Measurements from ENCODE around the gene SENP6. TPM values are rescaled to one million over a fixed set of nuclear protein-coding genes. Genes with fewer than 3 reads are reported as not detected.
"Not testable (repeated sequence)": the region's sequence is repeated elsewhere in the genome, so short reads cannot be mapped to it uniquely, and the experiment has no call there.

The SENP6 gene
- polyA plus RNA-seq, 3 donors, result 22.3 to 43.9 (median 31.9) TPM

DNA sequence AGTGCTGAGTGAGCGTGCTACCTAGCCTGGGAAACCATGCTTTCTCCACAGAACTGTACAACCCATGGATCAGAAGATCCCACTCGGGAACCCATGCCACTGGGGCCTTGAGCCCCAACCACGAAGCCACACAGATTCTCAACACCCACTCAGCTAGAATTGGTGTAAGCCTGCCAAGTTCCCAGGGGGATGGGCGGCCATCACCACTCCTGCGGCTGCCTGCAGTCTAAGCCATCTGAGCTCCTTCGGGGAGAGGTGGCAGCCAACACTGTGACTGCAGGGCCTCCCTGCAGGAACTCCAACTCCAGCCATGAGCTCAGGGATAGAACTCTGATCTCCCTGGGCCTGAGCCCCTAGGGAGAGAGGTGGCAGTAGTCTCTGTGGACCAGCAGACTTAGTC, 33.6 kb upstream of the SENP6 start:
- peaks cover 0 to 2% of the 10 kb centered on the region in 2 donors for H3K27me3 ChIP-seq (ENCODE audit: control insufficient read depth in 2 of 2, insufficient read depth in 2 of 2, low read length in 2 of 2)
- no peak overlapping the region for H3K27ac ChIP-seq (ENCODE audit: low read depth in 1 of 2, low read length in 2 of 2)
- H3K36me3 Mint-ChIP-seq, result no peaks in the 10 kb centered on the region
- intact Hi-C loops (cut with micrococcal nuclease), result no loop called here
- no peak overlapping the region for H3K27ac Mint-ChIP-seq
- peaks cover 18 to 42% (median 31%) of the 10 kb centered on the region in 7 donors for H3K9me3 Mint-ChIP-seq
- H3K4me2 ChIP-seq (replicated peaks; ENCODE audit: extremely low read depth, low read length, poor library complexity, severe bottlenecking), result no peak overlapping the region
- no peaks in the 10 kb centered on the region for H4K20me1 ChIP-seq (ENCODE audit: insufficient read depth, low read length)
- H3K79me2 ChIP-seq (ENCODE audit: insufficient read depth, low read length), result no peaks in the 10 kb centered on the region
- no peak overlapping the region for H3K4me3 ChIP-seq (replicated peaks in 1 of 3; ENCODE audit: low read depth in 2 of 3, low read length in 3 of 3)
- H3K4me1 ChIP-seq (ENCODE audit: control insufficient read depth in 1 of 2, insufficient read depth in 2 of 2, low read length in 2 of 2), result no peaks in the 10 kb centered on the region
- H3K4me3 Mint-ChIP-seq, result no peak overlapping the region
- H3K9me3 ChIP-seq (replicated peaks in 1 of 2; ENCODE audit: control insufficient read depth in 1 of 2, insufficient read depth in 1 of 2, low read length in 2 of 2), result peaks cover 17 to 23% of the 10 kb centered on the region in 2 donors
- no peak for DNase-seq
- no peaks in the 10 kb centered on the region for H3K4me1 Mint-ChIP-seq
- H3K9ac ChIP-seq (ENCODE audit: insufficient read depth, low read length, poor library complexity, severe bottlenecking), result no peak overlapping the region
- no peaks in the 10 kb centered on the region for H3K36me3 ChIP-seq (replicated peaks in 1 of 2; ENCODE audit: control insufficient read depth in 1 of 2, insufficient read depth in 2 of 2, low read length in 2 of 2)
- H3K27me3 Mint-ChIP-seq (ENCODE audit: low read depth in 3 of 3), result peaks cover 4 to 12% (median 6%) of the 10 kb centered on the region in 3 donors
- TF ChIP-seq, protein P1, sequence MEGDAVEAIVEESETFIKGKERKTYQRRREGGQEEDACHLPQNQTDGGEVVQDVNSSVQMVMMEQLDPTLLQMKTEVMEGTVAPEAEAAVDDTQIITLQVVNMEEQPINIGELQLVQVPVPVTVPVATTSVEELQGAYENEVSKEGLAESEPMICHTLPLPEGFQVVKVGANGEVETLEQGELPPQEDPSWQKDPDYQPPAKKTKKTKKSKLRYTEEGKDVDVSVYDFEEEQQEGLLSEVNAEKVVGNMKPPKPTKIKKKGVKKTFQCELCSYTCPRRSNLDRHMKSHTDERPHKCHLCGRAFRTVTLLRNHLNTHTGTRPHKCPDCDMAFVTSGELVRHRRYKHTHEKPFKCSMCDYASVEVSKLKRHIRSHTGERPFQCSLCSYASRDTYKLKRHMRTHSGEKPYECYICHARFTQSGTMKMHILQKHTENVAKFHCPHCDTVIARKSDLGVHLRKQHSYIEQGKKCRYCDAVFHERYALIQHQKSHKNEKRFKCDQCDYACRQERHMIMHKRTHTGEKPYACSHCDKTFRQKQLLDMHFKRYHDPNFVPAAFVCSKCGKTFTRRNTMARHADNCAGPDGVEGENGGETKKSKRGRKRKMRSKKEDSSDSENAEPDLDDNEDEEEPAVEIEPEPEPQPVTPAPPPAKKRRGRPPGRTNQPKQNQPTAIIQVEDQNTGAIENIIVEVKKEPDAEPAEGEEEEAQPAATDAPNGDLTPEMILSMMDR (IDR thresholded peaks at IDR 0.05), result no peak
- H2AFZ ChIP-seq (ENCODE audit: insufficient read depth, low read depth, low read length, poor library complexity, severe bottlenecking), result no peak overlapping the region
- WGBS (ENCODE audit: insufficient coverage), result 94% methylated on average over 6 of the region's 6 CpGs

- Mint-ChIP-seq H3K27ac (no peak overlapping the region), H3K27me3 (ENCODE audit: low read depth in 3 of 3) (peaks cover 2 to 12% (median 6%) of the 10 kb centered on the region in 3 donors), H3K4me1 (no peaks in the 10 kb centered on the region), H3K36me3 (no peaks in the 10 kb centered on the region), H3K4me3 (no peak overlapping the region), H3K9me3 (peaks cover 18 to 42% (median 31%) of the 10 kb centered on the region in 7 donors)
- 100% methylated on average over 1 of the region's 3 CpGs for WGBS (ENCODE audit: insufficient coverage)
- Histone ChIP-seq H3K36me3 (replicated peaks in 1 of 2; ENCODE audit: control insufficient read depth in 1 of 2, insufficient read depth in 2 of 2, low read length in 2 of 2) (no peaks in the 10 kb centered on the region), H3K4me1 (ENCODE audit: control insufficient read depth in 1 of 2, insufficient read depth in 2 of 2, low read length in 2 of 2) (no peaks in the 10 kb centered on the region), H3K4me2 (replicated peaks; ENCODE audit: extremely low read depth, low read length, poor library complexity, severe bottlenecking) (no peak overlapping the region), H3K9me3 (replicated peaks in 1 of 2; ENCODE audit: control insufficient read depth in 1 of 2, insufficient read depth in 1 of 2, low read length in 2 of 2) (peaks cover 17 to 23% of the 10 kb centered on the region in 2 donors), H3K79me2 (ENCODE audit: insufficient read depth, low read length) (no peaks in the 10 kb centered on the region), H3K9ac (ENCODE audit: insufficient read depth, low read length, poor library complexity, severe bottlenecking) (no peak overlapping the region), H2AFZ (ENCODE audit: insufficient read depth, low read depth, low read length, poor library complexity, severe bottlenecking) (no peak overlapping the region), H4K20me1 (ENCODE audit: insufficient read depth, low read length) (no peaks in the 10 kb centered on the region), H3K4me3 (replicated peaks in 1 of 3; ENCODE audit: low read depth in 2 of 3, low read length in 3 of 3) (no peak overlapping the region), H3K27me3 (ENCODE audit: control insufficient read depth in 2 of 2, insufficient read depth in 2 of 2, low read length in 2 of 2) (peaks cover 0 to 2% of the 10 kb centered on the region in 2 donors), H3K27ac (ENCODE audit: low read depth in 1 of 2, low read length in 2 of 2) (no peak overlapping the region)
- TF ChIP-seq, protein P1 (IDR thresholded peaks at IDR 0.05), result no peak
- intact Hi-C loops (cut with micrococcal nuclease), result no loop called here
- DNase-seq, result no peak
Measured at GRCh38 chr6:75568965-75569364, 32.7 kb upstream of the SENP6 start.

GRCh38 chr6:75570671-75571070, 31.0 kb upstream of the SENP6 start:
- H3K36me3 Mint-ChIP-seq; H3K79me2 ChIP-seq (ENCODE audit: insufficient read depth, low read length); H3K4me1 Mint-ChIP-seq; DNase-seq; H3K36me3 ChIP-seq (replicated peaks in 1 of 2; ENCODE audit: control insufficient read depth in 1 of 2, insufficient read depth in 2 of 2, low read length in 2 of 2); intact Hi-C loops (cut with micrococcal nuclease); H3K27ac Mint-ChIP-seq; H3K9ac ChIP-seq (ENCODE audit: insufficient read depth, low read length, poor library complexity, severe bottlenecking); H3K4me3 ChIP-seq (replicated peaks in 1 of 3; ENCODE audit: low read depth in 2 of 3, low read length in 3 of 3); H3K27me3 ChIP-seq (ENCODE audit: control insufficient read depth in 2 of 2, insufficient read depth in 2 of 2, low read length in 2 of 2); H3K4me2 ChIP-seq (replicated peaks; ENCODE audit: extremely low read depth, low read length, poor library complexity, severe bottlenecking); H4K20me1 ChIP-seq (ENCODE audit: insufficient read depth, low read length); H3K27ac ChIP-seq (ENCODE audit: low read depth in 1 of 2, low read length in 2 of 2); H3K27me3 Mint-ChIP-seq (ENCODE audit: low read depth in 3 of 3); H3K4me3 Mint-ChIP-seq; H3K4me1 ChIP-seq (ENCODE audit: control insufficient read depth in 1 of 2, insufficient read depth in 2 of 2, low read length in 2 of 2); H2AFZ ChIP-seq (ENCODE audit: insufficient read depth, low read depth, low read length, poor library complexity, severe bottlenecking): not testable (repeated sequence)
- no CpG with 5 or more reads among the region's 6 CpGs for WGBS (ENCODE audit: insufficient coverage)
- peaks cover 14 to 35% (median 26%) of the 10 kb centered on the region in 7 donors for H3K9me3 Mint-ChIP-seq
- H3K9me3 ChIP-seq (replicated peaks in 1 of 2; ENCODE audit: control insufficient read depth in 1 of 2, insufficient read depth in 1 of 2, low read length in 2 of 2), result peaks cover 17 to 23% of the 10 kb centered on the region in 2 donors

Measured in CD14-positive monocyte (primary cell).